Neural cell (in vitro differentiated cells): ENCODE data around the gene TMEM255B.

ENCODE experiments used
- CTCF ChIP-seq: fragments of 450-650 bp; IDR thresholded peaks from 2 replicates; pipeline ENCODE4 v1.5.1; 2014; ENCODE audit warnings: antibody characterized with exemption, mild to moderate bottlenecking, moderate library complexity; ENCODE audit not compliant: poor library complexity, severe bottlenecking
- EP300 ChIP-seq: fragments of 450-650 bp; conservative IDR thresholded peaks from 2 replicates; pipeline ENCODE4 v1.6.1; 2014; ENCODE audit warnings: antibody characterized with exemption, mild to moderate bottlenecking, moderate library complexity; ENCODE audit not compliant: poor library complexity, severe bottlenecking
- EZH2 ChIP-seq: fragments of 200-600, 300-800 bp; shearing (Covaris generic), sonication (generic); IDR thresholded peaks from 2 replicates; pipeline ENCODE4 v1.6.1; 2014; ENCODE audit warnings: antibody characterized with exemption, low read length, borderline replicate concordance, mild to moderate bottlenecking; ENCODE audit not compliant: insufficient read depth, poor library complexity, severe bottlenecking
- REST ChIP-seq: IDR thresholded peaks from 2 replicates; pipeline ENCODE4 v1.6.1; 2012; ENCODE audit warnings: borderline replicate concordance
- SMC3 ChIP-seq: fragments of 450-650 bp; conservative IDR thresholded peaks from 2 replicates; pipeline ENCODE4 v1.6.1; 2014; ENCODE audit warnings: antibody characterized with exemption, mild to moderate bottlenecking, moderate library complexity; ENCODE audit not compliant: poor library complexity
- TAF1 ChIP-seq: IDR thresholded peaks from 2 replicates; pipeline ENCODE4 v1.6.1; 2012; ENCODE audit warnings: low read depth

DNA sequence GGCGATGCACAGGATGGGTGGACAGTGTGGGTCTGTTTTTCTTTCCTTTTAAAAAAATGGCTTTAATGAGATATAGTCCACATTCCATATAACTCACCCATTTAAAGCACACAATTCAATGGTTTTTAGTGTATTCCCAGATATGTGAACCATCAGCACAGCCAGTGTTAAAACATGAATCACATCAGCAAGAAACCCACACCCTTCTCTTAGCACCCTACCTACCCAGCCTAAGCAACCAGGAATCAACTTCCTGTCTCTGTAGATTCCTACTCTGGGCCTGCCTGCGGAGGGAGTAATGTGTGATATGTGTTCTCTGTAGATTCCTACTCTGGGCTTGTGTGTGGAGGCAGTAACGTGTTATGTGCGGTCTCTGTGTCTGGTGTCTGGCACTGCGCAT lies 11.9 kb downstream of the TMEM255B start:
- no peak for TF ChIP-seq SMC3
- no peak for TF ChIP-seq CTCF
- no peak for TF ChIP-seq TAF1
- no peak for TF ChIP-seq EZH2
- TF ChIP-seq REST, result no peak
- TF ChIP-seq EP300, result no peak
